Ecto neural progenitor cell (in vitro differentiated cells): ENCODE results near the gene CHN1.

ENCODE experiments used
- DNase-seq: peaks from one replicate; pipeline ENCODE4 v3.0.0-alpha.2; 2018; ENCODE audit warnings: low spot score

The CHN1 gene

GRCh38 chr2:174827371-174828369, 177.5 kb downstream of the CHN1 start:
- DNase-seq, result no peak

- no peak for DNase-seq
Observed at GRCh38 chr2:174826051-174826450, 179.1 kb downstream of the CHN1 start.

GRCh38 chr2:174824068-174824467, 181.1 kb downstream of the CHN1 start:
- no peak for DNase-seq

- no peak for DNase-seq
Observed at GRCh38 chr2:174821628-174822027, 183.6 kb downstream of the CHN1 start.

GRCh38 chr2:174820361-174820760, 184.8 kb downstream of the CHN1 start:
- DNase-seq, result no peak

GRCh38 chr2:174815526-174815925, 189.7 kb downstream of the CHN1 start:
- DNase-seq, result no peak

GRCh38 chr2:174812037-174812436, 193.1 kb downstream of the CHN1 start:
- DNase-seq, result no peak

- no peak for DNase-seq
Observed at GRCh38 chr2:174807931-174808330, 197.2 kb downstream of the CHN1 start.

GRCh38 chr2:174805803-174806202, 199.4 kb downstream of the CHN1 start:
- no peak for DNase-seq

- DNase-seq, result no peak
Observed at GRCh38 chr2:174802459-174802858, 202.7 kb downstream of the CHN1 start.

GRCh38 chr2:174800436-174801205, 204.6 kb downstream of the CHN1 start:
- DNase-seq, result no peak

GRCh38 chr2:174798801-174799200, 206.4 kb downstream of the CHN1 start:
- no peak for DNase-seq

- no peak for DNase-seq
Observed at GRCh38 chr2:174797781-174798276, 207.4 kb downstream of the CHN1 start.

- DNase-seq, result no peak
Observed at GRCh38 chr2:174796319-174796771, 208.8 kb downstream of the CHN1 start.

GRCh38 chr2:174794851-174795374, 210.3 kb downstream of the CHN1 start:
- DNase-seq, result no peak

- DNase-seq, result no peak
Observed at GRCh38 chr2:174792309-174793025, 212.7 kb downstream of the CHN1 start.

GRCh38 chr2:174791746-174792280, 213.4 kb downstream of the CHN1 start:
- no peak for DNase-seq

- no peak for DNase-seq
Observed at GRCh38 chr2:174791020-174791419, 214.2 kb downstream of the CHN1 start.

GRCh38 chr2:174789001-174789400, 216.2 kb downstream of the CHN1 start:
- no peak for DNase-seq

GRCh38 chr2:174788291-174788929, 216.8 kb downstream of the CHN1 start:
- peak; percentile 61 for DNase-seq
